HG03571 (cell line): ENCODE measurements around the gene TIRAP.
A peak's percentile ranks its signal among the peaks of the same experiment; 100 is the strongest.
"Not testable (repeated sequence)": the region's sequence is repeated elsewhere in the genome, so short reads cannot be mapped to it uniquely, and the experiment has no call there.

Source experiments
- ATAC-seq: cut with Tn5 transposase; IDR thresholded peaks from one replicate; pipeline ENCODE4 v1.9.1; 2021; ENCODE audit not compliant: unreplicated experiment

Gene TIRAP, protein sequence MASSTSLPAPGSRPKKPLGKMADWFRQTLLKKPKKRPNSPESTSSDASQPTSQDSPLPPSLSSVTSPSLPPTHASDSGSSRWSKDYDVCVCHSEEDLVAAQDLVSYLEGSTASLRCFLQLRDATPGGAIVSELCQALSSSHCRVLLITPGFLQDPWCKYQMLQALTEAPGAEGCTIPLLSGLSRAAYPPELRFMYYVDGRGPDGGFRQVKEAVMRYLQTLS

DNA sequence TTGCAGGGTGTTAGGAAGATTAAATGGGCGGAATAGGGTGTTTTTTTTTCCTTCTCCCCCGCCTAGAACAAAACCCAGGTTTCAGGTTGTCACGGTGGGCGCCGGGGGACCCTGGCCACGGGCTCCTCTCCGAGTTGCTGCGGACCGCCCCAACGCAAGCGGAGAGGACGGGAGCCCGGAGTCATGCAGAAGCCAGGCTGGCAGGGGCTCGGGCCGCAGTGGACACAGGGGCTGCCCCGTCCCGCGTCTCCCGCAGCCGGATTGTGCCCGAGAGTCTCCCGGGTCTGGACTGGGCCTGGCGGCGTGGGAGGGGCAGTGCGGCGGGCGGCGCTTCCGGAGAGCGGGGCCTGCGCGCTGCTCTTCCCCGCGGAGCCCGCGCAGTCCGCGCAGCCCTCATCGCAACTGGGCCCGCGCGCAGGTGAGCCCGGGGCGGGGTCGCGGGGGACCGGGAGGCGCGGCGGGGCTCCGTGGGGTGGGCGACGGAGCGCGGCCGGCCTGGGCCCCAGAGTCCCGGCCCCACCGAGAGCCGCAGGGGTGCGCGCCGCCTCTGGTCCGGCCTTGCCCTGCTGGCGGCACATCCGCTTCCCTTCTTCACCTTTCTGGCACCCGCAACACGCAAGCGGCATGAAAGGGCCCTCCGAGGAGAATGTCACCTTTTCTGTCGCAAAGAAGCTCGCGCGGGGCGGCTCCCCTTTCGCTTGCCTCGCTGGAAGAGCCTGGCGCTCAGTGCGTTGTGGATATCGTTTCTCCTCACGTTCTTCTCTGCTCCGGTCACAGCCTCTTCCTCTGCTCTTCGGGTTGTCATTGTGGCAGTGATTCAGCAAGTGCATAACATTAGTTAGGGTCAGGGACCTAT lies at the start of gene TIRAP:
TSS of gene TIRAP (plus strand) at position 358 of the 856 bp plus-strand sequence. CDS start 7,802 bp downstream, outside the sequence.
- ATAC-seq, result peak; percentile 62

DNA sequence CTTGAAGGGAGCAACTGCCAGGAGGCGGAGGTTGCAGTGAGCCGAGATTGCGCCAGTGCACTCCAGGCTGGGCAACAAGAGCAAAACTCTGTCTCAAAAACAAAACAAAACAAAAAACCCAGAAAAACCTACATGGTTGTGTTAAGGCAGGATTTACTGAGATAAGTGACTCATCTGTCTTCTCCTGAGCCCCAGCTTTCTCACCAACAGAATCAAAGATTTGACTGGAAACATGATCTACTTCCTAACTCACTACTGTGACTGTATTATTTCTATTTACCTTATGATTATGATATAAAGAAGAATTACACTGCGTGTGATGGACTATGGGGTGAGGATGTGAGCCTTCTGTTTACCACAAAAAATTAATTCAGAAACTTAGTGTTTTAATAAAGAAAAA lies 49.5 kb upstream of the TIRAP start:
- ATAC-seq, result no peak

DNA sequence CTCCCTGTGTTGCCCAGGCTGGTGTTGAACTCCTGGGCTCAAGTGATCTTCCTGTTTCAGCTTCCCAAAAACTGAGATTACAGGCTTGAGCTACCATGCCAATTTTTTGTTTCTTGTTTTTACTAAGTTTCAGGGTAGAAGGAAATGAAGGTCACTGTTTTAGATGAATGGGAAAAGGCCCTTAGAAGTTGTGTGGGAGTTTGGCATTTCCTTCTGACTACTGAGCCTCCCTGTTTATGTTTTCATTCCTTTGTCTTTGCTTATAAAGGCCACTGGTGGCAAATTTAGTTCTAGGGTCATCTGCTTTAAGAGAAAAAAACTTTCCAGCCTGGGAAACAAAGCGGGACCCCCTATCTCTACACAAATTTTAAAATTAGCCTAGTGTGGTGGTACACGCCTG lies 36.3 kb upstream of the TIRAP start:
- no peak for ATAC-seq

DNA sequence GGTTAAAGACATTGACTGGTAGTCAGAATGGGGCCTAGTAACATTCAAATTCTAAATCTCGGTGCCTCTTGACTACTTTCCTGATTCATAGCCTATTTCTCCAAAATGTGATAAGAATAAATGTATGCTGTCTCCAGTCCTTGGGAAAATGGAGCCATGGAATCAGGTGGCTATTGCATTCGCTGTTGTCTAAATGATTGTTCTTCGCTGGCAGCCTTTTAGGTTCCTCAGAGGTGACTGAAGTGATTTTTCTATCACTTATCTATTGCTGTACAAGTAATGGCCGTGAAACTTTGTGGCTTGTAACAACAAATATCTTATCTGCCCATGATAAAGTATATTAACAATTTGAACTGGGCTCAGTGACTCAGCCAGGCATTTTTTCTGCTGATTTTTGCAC lies 29.6 kb upstream of the TIRAP start:
- no peak for ATAC-seq

DNA sequence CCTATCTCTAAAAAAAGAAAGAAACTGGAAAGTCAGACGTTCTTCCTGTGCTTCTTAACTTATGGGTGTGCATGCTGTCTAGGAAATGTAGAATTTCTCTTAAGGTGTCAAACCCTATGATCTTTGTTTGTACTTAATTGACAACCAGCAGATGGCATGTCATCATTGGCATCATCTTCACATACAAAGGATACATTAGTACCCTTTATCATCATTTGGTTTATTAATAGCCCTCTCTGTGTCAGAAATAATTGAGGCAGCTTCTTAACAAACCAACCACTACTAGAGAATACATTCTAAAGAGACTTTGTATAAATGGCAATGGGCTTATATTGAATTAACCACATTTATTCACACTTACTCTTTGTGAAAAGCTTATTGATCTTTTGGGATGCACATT lies 28.1 kb upstream of the TIRAP start:
- ATAC-seq, result no peak

DNA sequence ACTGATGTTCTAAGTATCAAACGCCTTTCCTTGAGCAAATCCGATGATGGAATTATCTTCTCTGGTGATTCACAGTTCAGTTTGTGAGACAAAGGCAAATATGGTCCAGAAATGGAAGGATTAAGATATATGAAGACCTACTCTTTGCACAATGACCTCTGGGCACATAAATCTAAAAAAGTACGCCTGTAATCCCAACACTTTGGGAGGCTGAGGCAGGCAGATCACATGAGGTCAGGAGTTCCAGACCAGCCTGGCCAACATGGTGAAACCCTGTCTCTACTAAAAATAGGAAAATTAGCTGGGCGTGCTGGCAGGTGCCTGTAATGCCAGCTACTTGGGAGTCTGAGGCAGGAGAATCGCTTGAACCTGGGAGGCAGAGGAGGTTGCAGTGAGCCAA lies 27.4 kb upstream of the TIRAP start:
- ATAC-seq, result not testable (repeated sequence)

DNA sequence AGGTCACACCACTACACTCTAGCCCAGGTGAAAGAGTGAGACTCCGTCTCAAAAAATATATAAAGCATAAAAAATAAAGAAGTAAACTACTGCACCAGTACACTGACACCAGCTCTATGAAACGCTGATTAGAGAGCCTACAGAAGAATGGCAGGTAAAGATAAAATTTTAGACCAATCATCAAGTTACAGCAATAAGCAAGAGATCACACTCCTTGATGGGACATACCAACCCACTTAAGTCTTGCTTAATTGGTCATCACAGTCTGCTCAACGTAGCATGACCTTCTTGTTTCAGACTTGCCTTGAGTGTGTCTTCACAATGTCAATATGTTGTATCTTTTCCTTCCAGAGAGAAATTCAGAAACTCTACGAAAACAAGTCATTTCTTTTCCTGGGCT lies 26.7 kb upstream of the TIRAP start:
- ATAC-seq, result no peak

DNA sequence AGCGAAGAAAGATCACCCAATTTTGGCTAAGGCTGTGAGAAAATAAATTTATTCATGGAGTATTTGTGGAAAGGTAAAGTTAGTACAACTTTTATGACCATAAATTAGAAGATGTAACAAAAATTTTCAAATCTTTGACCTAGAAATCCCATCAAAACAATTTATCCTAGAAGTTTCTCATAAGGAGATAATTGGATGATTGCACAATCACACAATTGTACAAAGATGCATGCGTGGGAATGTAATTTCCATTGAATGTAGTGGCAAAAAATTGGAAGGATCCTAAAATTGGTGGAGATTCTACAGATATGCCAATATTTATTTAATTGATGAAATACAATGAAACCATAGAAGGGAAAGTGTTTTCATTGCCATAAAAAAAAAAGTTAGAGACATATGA lies 25.7 kb upstream of the TIRAP start:
- ATAC-seq, result no peak

DNA sequence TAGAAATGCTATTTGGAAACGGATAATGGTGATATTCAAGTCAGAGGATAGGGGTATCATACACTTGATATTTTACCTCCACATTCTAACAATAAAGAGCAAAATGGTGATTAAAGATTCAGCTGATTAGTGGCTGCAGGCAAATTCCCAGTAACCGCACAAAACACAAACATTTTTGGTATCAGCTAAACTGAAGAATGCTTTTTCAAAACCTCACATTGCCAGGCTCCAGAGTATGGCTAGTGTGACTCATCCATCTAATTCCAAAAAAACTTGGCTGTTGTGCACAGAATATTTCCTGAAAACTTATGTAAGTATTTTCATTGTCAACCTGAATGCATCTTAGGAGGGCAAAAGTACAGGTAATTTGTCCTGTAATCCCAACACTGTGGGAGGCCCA lies 25.1 kb upstream of the TIRAP start:
- no peak for ATAC-seq

DNA sequence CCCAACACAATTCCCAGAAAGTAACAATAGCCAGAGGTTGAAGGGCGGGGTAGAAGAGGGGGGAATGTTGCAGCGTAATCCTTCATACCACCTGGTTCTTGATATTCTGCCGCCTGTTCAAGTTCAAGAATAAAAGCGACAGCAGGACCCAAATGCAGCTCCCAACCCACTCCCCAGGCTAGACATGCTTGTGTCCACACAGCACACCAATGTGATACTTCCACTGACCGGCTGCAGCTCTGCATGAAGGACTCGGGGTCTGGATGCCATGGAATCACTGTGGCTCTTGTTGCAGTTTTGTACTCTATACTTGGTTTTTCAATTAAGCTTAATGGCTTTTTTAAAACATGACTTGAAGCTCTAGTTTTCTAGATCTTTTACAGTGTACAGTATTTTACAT lies 20.7 kb upstream of the TIRAP start:
- ATAC-seq, result no peak

DNA sequence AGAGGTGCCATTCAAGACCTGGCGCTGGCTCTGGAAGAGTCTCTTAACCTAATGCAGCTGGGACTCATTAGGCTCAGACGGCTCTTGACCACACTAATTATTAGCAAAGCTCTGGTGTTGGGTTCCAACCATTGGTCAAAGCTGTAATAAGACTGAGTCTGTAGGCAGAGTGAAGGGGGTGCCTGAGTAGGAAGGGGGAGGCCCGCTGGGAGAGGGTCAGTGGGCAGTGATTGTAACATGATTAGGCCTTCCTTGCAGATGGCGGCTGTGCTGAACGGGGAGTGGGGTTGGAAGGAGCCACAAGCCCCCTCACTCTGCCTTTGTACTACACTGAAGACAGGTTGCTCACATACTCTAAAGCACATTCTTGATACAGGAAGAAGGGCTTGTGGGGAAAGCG lies 19.4 kb upstream of the TIRAP start:
- ATAC-seq, result no peak

DNA sequence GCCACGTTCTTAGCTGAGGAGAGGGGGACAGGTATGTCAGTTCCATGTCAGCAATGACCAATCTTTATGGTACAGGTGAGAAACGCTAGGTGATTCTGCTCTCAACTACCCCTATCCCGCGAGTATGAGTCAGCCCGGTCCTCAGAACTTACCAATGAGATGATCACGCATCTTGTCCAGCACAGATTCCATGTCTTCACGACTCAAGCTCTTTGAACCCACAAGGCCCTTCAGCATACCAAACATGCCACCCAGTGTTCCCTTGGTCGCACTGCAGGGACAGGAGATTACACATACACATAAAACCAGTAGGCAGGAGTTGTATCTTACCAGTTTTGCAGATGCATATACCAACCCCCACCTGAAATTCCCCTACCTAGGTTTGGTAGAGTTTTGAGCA lies 17.1 kb upstream of the TIRAP start:
- ATAC-seq, result no peak

DNA sequence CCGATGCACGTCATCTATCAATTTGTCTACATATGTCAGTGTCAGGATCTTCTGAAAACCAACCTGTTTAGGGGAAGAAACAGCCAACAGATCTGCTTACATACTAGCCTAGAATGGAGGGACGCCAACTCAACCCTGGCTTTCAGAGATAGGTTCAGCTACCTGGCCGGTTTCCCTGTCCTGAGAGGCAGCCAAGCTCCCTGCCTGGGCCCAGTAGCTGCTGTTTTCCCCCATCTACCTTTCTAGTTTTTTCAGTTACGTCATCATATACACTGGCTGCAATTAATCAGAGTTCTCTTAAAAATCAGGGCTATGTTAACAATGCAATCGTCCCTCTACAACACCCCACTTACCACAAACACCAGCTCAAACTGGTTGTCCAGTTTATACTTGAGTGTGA lies 15.2 kb upstream of the TIRAP start:
- ATAC-seq, result no peak

DNA sequence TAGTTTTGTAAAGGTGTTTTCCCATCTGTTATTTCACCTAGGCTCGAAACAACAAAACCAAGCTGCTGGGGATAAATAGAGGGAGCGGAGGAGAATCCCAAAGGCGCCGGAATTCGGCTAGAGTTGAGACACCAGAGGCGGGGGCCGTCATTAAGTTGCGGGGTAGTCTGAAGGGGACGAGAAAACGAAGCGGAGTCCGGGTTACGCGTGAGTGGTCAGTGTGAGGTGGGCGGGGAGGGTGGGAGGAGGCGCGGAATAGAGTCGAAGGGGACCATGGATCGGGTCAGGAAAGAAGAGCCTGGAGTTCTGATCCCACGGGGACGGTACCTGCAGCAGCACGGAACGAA lies 14.6 kb upstream of the TIRAP start:
- no peak for ATAC-seq

DNA sequence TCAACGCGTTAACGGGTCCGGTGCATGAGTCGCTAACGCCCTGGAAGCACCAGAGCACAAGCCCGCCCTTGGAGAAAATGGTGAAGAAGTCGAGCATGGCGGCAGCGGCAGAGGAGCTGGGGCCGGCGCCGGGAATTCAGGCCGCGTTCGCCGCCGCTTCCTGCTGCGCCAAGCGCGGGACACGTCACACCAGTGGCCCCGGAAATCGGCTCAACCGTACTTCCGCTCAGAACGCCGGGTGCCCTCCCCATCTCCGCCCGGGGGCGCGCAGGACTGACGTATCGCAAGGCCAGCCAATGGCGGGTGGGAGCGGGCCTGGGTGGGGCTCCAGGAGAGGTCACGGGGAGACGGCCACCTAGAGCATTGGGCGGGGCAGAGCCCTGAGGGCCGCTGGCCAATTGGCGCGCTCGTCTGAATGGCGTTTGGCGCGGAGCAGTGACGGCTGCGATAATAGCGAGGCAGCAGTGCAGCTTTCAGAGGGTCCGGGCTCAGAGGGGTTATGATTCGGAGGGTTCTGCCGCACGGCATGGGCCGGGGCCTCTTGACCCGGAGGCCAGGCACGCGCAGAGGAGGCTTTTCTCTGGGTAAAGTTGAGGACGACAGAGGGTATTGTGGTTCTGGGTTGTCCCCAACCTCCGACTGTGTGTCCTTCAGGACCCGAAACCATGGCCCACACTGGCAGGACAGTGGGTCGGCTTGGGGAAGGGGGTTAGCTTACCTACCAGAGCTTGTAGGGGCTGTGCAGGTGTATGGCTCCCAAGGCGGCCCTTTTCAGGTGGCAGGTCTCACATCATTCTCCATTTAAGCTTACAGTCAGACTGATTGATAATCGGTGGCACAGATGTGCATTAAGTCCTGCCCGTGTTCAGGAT lies 13.9 kb upstream of the TIRAP start, which contains the start of the genes FOXRED1 and SRPRA:
TSS of gene FOXRED1 (plus strand) at position 447 of the 872 bp plus-strand sequence. CDS start at position 500, 53 bp downstream.
TSS of gene SRPRA (minus strand) at position 188 of the 872 bp plus-strand sequence. CDS start at position 97, 91 bp downstream.
- ATAC-seq, result peak; percentile 99

DNA sequence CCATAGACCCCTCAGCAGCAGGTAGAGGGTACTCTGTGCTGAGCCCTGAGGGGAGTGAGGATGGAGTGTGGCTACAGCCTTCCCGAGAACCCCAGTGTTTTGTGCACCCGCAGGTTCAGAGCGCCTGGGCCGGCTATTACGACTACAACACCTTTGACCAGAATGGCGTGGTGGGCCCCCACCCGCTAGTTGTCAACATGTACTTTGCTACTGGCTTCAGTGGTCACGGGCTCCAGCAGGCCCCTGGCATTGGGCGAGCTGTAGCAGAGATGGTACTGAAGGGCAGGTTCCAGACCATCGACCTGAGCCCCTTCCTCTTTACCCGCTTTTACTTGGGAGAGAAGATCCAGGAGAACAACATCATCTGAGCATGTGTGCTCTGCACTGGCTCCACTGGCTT lies 5.6 kb upstream of the TIRAP start:
- no peak for ATAC-seq

DNA sequence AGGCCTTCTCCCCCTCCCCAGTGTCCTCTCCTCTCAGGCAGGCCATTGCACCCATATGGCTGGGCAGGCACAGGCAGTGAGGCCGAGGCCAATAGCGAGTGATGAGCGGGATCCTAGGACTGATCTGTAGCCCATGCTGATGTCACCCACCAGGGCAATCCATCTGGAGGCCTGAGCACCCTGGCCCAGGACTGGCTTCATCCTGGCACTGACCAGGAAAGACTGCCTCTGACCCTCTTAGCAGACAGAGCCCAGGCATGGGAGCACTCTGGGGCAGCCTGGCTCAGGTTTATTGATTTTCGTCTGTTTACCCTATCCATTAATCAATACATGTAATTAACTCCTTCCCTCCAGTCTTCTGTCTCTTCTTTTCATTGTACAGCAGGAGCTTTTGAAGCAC lies 5.1 kb upstream of the TIRAP start:
- no peak for ATAC-seq

DNA sequence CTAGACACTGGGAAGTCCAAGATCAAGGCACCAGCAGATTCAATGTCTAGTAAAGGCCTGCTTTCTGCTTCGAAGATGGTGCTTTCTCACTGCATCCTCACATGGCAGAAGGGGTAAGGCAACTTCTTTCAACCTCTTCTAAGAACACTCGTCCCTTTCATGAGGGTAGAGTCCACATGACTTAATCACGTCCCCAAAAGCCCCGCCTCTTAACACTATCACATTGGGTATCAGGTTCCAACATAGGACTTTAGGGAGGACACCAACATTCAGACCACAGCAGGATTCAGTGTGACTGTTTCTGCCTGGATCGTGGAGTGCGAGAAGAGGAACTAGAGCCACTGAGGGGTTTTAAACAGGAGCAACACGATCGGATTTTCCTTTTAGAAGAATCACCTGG lies 3.7 kb upstream of the TIRAP start:
- no peak for ATAC-seq

DNA sequence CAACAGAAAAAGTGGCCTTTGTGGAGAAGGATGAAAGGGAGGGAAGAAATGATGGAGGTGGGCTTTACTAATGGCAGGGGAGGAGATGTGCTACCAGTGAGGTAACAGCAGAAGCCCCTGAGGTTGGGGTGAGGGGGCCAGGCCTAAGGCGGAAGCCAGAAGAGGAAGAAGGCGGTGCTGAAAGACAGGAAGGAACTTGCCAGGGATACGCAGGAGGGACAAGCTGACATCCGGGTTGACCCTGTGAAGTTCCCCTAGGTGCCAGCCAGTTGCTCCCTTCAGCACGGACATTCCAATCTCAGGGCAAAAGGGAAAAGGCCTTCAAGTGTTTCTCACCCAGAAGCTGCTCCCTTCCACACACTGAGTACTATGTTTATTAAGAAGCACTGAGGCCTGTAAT lies 2.3 kb upstream of the TIRAP start:
- ATAC-seq, result no peak

DNA sequence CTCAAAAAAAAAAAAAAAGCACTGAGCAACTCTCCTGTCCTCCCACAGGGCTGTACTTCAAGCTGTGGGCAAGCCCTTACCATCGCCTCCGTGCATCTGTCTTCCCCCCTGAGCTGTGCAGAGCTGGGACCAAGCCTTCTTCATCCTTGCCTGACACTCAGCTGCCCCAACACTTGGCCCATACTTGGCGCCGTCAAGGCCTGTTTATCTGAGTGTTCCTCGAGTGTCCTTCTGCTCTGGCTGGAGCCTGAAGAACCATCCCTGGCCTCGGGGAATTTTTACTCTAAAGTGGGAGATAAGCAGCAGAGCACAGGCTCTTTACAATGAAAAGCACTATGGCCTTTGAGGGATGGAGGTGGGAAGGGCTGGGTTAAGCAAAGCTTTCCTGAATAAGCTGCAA lies 1.6 kb upstream of the TIRAP start:
- ATAC-seq, result no peak

DNA sequence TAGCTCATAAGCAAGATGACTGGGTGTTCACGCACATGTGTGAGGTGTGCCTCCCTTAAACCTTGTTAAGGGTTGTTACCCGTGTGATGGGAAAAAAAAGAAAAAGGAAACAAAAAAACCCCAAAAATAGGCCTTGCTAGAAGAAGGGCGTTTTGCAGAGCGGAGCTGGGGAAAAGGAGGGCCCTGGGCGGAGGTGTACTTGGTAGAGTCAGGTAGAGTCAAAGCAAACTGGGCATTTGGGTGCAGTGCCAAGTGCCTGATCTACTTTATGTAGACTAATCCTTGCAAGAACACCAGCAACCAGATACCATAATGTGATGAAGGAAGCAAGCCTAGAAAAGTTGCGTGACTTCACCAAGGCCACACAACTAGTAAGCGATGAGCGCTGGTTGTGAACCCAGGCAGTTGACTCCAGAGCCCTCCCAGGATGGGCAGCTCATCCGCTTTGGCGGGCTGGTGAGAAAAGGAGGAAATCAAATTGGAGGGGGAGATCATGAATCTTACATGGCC lies 1.2 kb upstream of the TIRAP start:
- no peak for ATAC-seq
